HG02678 (cell line): Measurements from ENCODE around the gene TMEM181.

Source experiments
- ATAC-seq: cut with Tn5 transposase; IDR thresholded peaks from one replicate; pipeline ENCODE4 v1.9.1; 2021; ENCODE audit warnings: mild to moderate bottlenecking, moderate library complexity; ENCODE audit not compliant: unreplicated experiment

The TMEM181 gene

GRCh38 chr6:158680481-158680880 is 120.6 kb downstream of the TMEM181 start:
- ATAC-seq: no peak

- no peak for ATAC-seq
Measured at GRCh38 chr6:158684311-158684710, 124.4 kb downstream of the TMEM181 start.

GRCh38 chr6:158684745-158685324 is 124.9 kb downstream of the TMEM181 start:
- ATAC-seq: no peak
